NCI-H1417 (cell line): ENCODE results near the gene ADRB2.
"Not testable (repeated sequence)": the region's sequence is repeated elsewhere in the genome, so short reads cannot be mapped to it uniquely, and the experiment has no call there.

Experiments used
- DNase-seq, 3 experiments: peaks; one replicate each; lab custom pipeline; 2025; lab: John Stamatoyannopoulos, UW

Gene ADRB2

GRCh38 chr5:148826053-148826738, at the start of gene ADRB2:
ADRB2 (plus strand) TSS chr5:148826611; CDS start chr5:148826832, 221 bp downstream.
- peak; percentile 73 to 85 (median 81) for DNase-seq

- DNase-seq = no peak
These were observed 49.6 kb upstream of the ADRB2 start for GRCh38 chr5:148776780-148777179.

- DNase-seq = no peak
These were observed 47.5 kb upstream of the ADRB2 start for GRCh38 chr5:148778882-148779281.

DNA sequence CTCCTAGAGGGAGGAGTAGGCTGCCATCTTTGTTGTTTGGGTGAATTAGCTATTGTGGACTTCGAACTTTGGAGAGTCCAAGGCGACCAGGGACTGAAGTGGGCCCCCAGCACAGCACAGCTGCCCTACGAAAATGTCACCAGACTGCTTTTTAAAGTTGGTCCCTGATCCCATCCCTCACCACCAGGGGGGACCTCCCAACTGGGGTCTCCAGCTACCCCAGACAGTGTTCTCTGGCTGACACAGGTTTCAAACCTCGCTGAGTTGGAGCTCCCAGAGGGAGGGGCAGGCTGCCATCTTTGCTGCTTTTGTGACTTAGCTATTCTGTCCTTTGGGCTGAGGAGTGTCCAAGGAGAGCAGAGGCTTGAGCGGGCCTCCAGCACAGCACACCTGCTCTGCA, 45.7 kb upstream of the ADRB2 start:
- DNase-seq = no peak

DNA sequence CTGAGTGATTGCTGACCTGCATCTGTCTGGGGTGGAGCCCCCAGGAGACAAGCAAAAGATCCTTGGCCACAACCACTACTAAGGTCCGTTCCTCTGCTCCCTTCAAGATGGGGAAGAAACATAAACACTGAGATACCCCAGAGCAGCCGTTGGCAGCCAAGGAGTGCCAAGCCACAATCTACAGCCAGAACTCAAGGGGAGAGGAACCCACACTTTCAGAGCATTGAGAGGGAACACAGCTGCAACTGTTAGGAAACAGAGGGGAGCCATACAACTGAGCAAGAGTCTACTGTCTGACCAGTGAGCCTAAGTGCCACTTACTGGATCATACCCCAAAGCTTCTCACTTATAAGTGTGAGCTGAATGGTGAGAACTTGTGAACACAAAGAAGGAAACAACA, 44.6 kb upstream of the ADRB2 start:
- DNase-seq = no peak

DNA sequence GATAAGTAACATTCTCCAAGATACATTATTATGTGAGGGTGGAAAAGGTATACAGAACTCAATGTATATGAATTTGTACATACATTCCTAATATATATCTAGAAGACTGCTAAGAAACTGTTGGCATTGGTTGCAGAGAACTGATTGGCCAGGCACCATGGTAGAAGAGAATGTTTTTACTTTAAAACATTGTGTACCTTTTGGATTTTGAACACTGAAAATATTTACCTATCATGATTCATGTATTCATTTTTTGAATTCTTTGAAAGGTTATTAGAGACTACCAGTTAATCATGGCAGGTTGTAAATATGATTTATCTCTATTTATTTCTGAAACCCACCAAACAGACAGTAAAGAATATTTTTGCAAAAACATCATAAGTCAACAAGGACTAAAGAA, 41.2 kb upstream of the ADRB2 start:
- DNase-seq = no peak

DNA sequence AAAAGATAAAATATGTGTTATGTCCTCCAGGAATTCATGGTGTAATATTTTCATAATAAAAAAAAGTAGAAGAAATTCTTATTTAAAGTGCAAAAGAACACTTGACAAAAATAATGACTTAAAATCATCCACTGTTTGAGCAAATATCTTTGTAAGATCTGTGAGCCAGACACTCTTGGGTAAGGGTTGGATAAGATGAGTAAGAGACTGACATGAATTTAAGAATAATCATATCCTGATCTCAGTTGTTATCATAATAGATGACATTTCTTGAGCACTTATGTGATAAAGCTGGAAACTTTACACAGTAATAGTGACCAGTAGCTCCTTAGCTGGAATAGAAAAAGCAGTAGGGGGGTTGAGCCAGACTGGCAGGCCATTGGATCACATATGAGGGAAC, 40.0 kb upstream of the ADRB2 start:
- no peak for DNase-seq

- no peak for DNase-seq
These were observed 37.8 kb upstream of the ADRB2 start for GRCh38 chr5:148788636-148789035.

- no peak for DNase-seq
These were observed 35.7 kb upstream of the ADRB2 start for GRCh38 chr5:148790545-148791333.

DNA sequence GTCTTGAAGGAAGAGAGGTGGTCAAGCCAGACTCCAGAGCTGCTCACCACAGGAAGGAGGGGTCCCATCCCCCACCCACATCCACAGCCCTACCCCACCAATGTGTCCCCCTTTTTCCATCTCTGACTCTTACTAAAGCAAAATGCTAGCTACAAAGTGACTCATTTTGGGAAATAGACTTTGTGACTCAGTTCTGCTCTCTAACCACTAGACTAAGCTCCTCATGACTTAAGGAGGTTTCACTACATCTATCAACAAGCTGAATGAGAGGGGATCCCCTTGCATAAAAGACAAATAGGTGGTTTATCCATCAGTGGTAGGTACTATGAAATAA, 35.1 kb upstream of the ADRB2 start:
- DNase-seq = no peak

DNA sequence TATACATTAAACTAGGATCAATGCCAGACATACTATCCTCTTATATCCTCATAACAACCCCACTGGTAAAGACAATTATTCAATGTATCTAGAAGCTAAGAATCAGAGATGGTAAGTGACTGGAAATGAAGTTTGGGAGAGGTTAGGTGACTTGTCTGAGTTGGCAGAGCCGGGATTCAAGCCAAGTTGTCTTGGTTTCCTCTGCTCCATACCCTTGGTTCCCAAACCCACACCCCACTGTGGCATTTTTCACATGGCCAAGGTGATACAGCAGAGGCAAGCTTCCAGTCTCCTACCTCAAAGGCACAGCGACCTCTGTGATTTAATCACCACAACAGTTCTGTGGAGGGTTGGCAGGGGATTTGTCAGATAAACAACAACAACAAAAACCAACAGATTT, 34.7 kb upstream of the ADRB2 start:
- DNase-seq = no peak

DNA sequence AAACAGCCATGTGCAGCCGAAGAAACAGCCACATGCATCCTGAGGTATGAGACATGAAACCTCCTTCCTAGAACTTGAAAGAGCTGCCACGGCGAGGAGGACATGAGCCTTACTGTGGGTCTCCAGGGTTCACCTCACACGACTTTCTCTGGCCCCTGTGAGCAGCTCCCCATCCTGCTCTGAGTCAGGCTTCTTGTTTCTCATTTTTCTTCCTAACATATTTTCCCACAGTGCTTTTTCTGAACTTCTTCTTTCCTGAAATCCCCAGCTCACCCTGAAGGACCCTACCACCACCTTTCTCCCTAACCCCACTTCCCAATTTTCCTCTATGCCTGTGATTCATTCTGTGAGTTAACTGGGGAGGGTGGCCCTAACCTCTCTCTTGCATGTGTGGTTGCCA, 33.7 kb upstream of the ADRB2 start:
- no peak for DNase-seq

- DNase-seq = no peak
These were observed 33.1 kb upstream of the ADRB2 start for GRCh38 chr5:148793261-148793660.

DNA sequence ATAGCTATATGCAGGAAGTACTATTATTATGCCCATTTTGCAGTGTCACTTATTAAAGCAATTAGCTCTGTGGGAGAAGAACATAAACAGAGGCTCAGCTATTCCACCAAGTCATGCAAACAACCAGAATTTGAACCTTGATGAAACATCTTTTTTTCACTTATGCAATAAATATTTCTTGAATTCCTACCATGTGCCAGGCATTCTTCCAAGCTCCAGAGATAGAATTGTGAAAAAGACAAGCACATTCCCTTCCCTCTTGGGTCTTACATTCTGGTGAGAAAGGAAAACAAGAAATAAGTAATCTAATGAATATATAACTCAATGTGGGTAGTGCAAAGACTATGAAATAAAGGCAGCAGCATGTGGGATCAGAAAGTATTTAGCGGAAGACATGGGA, 32.1 kb upstream of the ADRB2 start:
- DNase-seq = no peak

DNA sequence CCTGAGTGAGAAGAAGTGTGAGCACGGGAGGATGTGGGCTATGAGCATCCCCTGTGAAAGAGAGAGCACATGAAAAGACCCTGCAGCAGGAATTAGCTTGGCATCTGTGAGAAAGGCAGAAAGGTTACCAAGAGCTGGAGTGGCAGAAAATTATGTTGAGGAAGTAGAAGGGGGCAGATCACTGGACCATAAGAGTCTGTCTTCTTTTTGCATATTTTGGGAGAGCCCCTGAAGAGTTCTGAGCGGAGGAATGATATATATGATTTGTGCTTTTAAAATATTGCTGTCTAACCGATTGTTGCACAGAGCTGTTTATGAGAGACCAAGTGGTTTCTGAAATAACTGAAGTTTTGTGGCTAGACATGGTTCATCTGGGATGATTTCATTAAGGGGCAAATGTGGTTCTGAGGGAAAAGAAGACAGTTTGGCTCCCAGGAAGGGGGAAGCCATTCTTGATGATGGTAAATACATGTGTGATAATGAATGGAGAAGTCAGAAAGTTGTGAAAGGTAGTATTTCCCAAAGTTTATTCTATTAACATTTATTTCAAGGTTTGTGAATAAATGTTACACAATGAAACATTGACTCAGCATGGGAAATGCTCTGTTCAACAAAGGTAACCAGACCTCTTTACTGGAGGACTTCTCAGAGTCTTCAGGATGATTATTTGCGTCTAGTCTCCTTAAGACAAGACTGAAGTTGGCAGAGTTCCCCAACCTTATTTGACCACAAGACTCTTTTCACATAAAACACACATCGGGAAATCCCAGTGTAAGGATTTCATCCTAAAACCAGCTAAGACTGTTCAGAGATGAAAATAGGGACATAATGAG, 31.5 kb upstream of the ADRB2 start:
- DNase-seq = no peak

DNA sequence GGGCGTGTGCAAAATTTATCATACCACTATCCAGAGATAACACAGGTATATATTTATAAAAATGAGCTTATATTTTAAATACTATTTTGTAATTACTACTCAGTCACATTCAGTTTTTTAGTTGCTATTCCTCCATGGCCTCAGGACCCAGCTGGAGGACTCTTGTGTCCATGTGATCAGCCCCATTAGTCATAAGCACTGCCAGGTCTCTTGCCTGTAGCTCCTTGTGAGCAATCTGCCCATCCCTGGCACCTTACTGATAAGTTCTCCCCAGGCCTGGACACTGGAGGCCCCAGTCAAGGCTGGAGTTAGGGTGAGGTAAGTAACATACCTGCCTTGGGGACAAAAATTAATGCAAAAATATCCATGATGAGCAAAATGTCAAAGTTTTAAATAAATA, 29.5 kb upstream of the ADRB2 start:
- DNase-seq = no peak

- no peak for DNase-seq
These were observed 27.6 kb upstream of the ADRB2 start for GRCh38 chr5:148798786-148799185.

DNA sequence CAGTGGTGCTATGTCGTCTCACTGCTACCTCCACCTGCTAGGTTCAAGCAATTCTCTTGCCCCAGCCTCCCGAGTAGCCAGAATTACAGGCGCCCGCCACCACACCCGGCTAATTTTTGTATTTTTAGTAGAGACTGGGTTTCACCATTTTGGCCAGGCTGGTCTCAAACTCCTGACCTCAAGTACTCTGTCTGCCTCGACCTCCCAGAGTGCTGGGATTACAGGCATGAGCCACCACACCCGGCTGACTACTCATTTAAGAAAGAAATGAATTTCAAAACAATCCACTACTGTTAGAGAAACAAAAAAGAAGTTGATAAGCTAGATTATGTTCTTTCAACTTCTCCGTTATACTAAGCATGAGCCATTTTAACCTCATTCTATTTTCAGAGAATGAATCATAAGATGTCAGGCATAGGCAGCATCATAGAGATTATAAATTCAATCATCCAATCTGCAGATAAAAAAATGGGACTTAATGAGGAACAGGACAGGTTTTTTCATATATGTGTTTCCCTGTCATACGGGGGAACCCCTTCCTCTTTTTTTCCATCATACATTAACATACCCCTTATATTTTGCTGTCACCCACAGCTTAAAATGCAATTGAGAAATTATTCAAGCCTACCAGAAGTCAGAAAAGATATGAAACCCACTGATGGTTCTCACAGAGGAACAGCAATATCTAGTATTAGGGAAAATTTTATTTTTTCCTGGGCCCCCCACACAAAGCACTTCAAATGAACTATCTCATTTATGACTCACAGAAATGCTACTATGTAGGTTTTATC, 26.5 kb upstream of the ADRB2 start:
- DNase-seq = no peak

- no peak for DNase-seq
These were observed 24.6 kb upstream of the ADRB2 start for GRCh38 chr5:148801682-148802276.

DNA sequence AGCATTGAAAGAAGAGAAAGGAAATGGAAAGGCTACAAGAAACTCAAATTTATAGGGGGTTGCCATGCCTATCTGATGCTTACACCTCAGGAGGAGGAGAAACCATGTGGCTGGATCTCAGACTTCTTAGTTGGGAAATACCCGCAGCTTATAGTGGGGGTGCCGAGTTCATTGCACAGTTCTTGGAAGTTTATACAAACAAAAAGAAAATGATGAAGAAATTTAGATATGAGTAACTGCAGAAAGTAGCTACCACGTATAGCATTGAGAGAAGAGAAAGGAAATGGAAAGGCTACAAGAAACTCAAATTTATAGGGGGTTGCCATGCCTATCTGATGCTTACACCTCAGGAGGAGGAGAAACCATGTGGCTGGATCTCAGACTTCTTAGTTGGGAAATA, 23.0 kb upstream of the ADRB2 start:
- DNase-seq = not testable (repeated sequence)

DNA sequence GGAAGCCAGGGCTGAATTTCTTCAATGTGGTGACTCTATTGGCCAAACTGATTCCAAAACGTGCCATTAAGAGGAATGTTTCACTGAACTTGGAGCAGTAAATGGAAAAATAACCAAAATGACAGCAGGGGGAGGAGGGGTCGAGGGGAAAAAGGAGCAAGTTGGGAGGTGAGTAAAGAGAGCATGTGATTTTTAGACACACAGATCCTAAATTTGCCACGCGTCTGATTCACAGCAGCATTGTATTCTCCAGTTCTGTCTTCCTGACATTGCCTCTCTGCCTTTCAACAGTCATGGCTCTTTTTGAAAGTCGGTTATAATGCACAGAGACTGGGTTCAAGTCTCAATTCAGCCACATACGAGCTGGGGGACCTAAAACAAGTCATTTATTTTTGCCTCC, 22.0 kb upstream of the ADRB2 start:
- DNase-seq = no peak
